Measurements from ENCODE around the gene GALNT18.

- TF ChIP-seq CTCF (IDR thresholded peaks at IDR 0.05; ENCODE audit: insufficient read depth, low read length, poor library complexity, severe bottlenecking): no peak
- no peak for TF ChIP-seq EZH2phosphoT487 (conservative IDR thresholded peaks at IDR 0.05; ENCODE audit: low read length)
Observed at GRCh38 chr11:11441091-11441490, 180.7 kb downstream of the GALNT18 start.

All from SU-DHL-6 (cell line).